Mesendoderm (in vitro differentiated cells): Measurements from ENCODE around the gene TIAM1.

Source experiments
- DNase-seq: peaks from one replicate; pipeline ENCODE4 v3.0.0; 2013
- H2AK5ac ChIP-seq: 2 replicates; pipeline ENCODE4 v1.6.1; 2013; ENCODE audit warnings: low read length, inconsistent platforms
- H2BK120ac ChIP-seq: 2 replicates; pipeline ENCODE4 v1.6.1; 2013; ENCODE audit warnings: low read depth, mild to moderate bottlenecking, low read length, moderate library complexity, mixed read lengths
- H2BK15ac ChIP-seq: replicated peaks from 2 replicates; pipeline ENCODE4 v1.6.1; 2013; ENCODE audit warnings: low read depth, mild to moderate bottlenecking, moderate library complexity
- H2BK5ac ChIP-seq: 2 replicates; pipeline ENCODE4 v1.6.1; 2013; ENCODE audit warnings: low read length, inconsistent platforms
- H3K18ac ChIP-seq: 2 replicates; pipeline ENCODE4 v1.6.1; 2013; ENCODE audit warnings: mild to moderate bottlenecking, low read length, mixed read lengths
- H3K23ac ChIP-seq: one replicate; pipeline ENCODE4 v1.6.1; 2013; ENCODE audit warnings: low read length
- H3K27ac ChIP-seq: 2 replicates; pipeline ENCODE4 v1.5.1; 2013; ENCODE audit warnings: low read depth, mild to moderate bottlenecking, inconsistent platforms, low read length, moderate library complexity
- H3K27me3 ChIP-seq: 2 replicates; pipeline ENCODE4 v1.6.1; 2013; ENCODE audit warnings: low read length, control low read depth, mild to moderate bottlenecking, inconsistent platforms; ENCODE audit not compliant: insufficient read depth, poor library complexity
- H3K36me3 ChIP-seq: 2 replicates; pipeline ENCODE4 v1.6.1; 2013; ENCODE audit warnings: low read length, inconsistent platforms; ENCODE audit not compliant: control insufficient read depth, insufficient read depth
- H3K4ac ChIP-seq: one replicate; pipeline ENCODE4 v1.6.1; 2013; ENCODE audit warnings: low read depth, mild to moderate bottlenecking, low read length, moderate library complexity
- H3K4me1 ChIP-seq: 2 replicates; pipeline ENCODE4 v1.6.1; 2013; ENCODE audit warnings: low read depth, low read length, inconsistent platforms; ENCODE audit not compliant: control insufficient read depth
- H3K4me2 ChIP-seq: 2 replicates; pipeline ENCODE4 v1.6.1; 2013; ENCODE audit warnings: low read length
- H3K4me3 ChIP-seq: 2 replicates; pipeline ENCODE4 v1.5.1; 2013; ENCODE audit warnings: mild to moderate bottlenecking, low read length
- H3K56ac ChIP-seq: one replicate; pipeline ENCODE4 v1.6.1; 2013; ENCODE audit warnings: low read length
- H3K79me1 ChIP-seq: 2 replicates; pipeline ENCODE4 v1.6.1; 2013; ENCODE audit warnings: low read length, inconsistent platforms
- H3K79me2 ChIP-seq: 2 replicates; pipeline ENCODE4 v1.6.1; 2013; ENCODE audit warnings: mild to moderate bottlenecking, low read length; ENCODE audit not compliant: control insufficient read depth, insufficient read depth
- H3K9ac ChIP-seq: 2 replicates; pipeline ENCODE4 v1.6.1; 2013; ENCODE audit warnings: low read length, inconsistent platforms
- H4K5ac ChIP-seq: one replicate; pipeline ENCODE4 v1.6.1; 2013; ENCODE audit warnings: low read length
- H4K8ac ChIP-seq: one replicate; pipeline ENCODE4 v1.6.1; 2013; ENCODE audit warnings: low read depth, mild to moderate bottlenecking, control low read depth, low read length, moderate library complexity
- WGBS: extraction: QIAGEN DNeasy Blood & Tissue Kit; methylation state at CpG from one replicate; pipeline ENCODE4 v1.1.7; 2013; ENCODE audit warnings: low lambda C conversion rate, missing lambda C conversion rate; ENCODE audit not compliant: insufficient coverage; ENCODE audit errors: extremely low coverage; 5-methylcytosine and 5-hydroxymethylcytosine counted together

TIAM1 gene

GRCh38 chr21:31338908-31339368 lies 5.1 kb downstream of the TIAM1 start:
- no peak overlapping the region for H2BK15ac ChIP-seq
- H3K4ac ChIP-seq, result no peak overlapping the region
- H4K5ac ChIP-seq, result no peak overlapping the region
- DNase-seq, result no peak
- no peak overlapping the region for H3K56ac ChIP-seq
- no peak overlapping the region for H3K18ac ChIP-seq
- no peaks in the 10 kb centered on the region for H3K36me3 ChIP-seq
- WGBS, result no CpG with 5 or more reads among the region's 3 CpGs
- no peak overlapping the region for H3K4me3 ChIP-seq
- H3K4me2 ChIP-seq, result no peak overlapping the region
- H2AK5ac ChIP-seq, result no peak overlapping the region
- H3K23ac ChIP-seq, result no peak overlapping the region
- no peak overlapping the region for H2BK120ac ChIP-seq
- peaks cover 13% of the 10 kb centered on the region for H3K79me1 ChIP-seq
- H3K9ac ChIP-seq, result no peak overlapping the region
- H3K79me2 ChIP-seq, result peaks cover 5% of the 10 kb centered on the region
- H2BK5ac ChIP-seq, result no peak overlapping the region
- peaks cover 5% of the 10 kb centered on the region for H3K4me1 ChIP-seq
- H4K8ac ChIP-seq, result no peak overlapping the region
- no peak overlapping the region for H3K27ac ChIP-seq
- H3K27me3 ChIP-seq, result no peaks in the 10 kb centered on the region

- H3K27me3 ChIP-seq, result no peaks in the 10 kb centered on the region
- no peak overlapping the region for H3K4me2 ChIP-seq
- DNase-seq, result no peak
- H2AK5ac ChIP-seq, result no peak overlapping the region
- H3K18ac ChIP-seq, result no peak overlapping the region
- no peak overlapping the region for H3K4ac ChIP-seq
- no peak overlapping the region for H3K23ac ChIP-seq
- no peaks in the 10 kb centered on the region for H3K36me3 ChIP-seq
- no peak overlapping the region for H4K8ac ChIP-seq
- H3K4me3 ChIP-seq, result no peak overlapping the region
- peaks cover 13% of the 10 kb centered on the region for H3K79me1 ChIP-seq
- WGBS, result no CpG with 5 or more reads among the region's 25 CpGs
- no peak overlapping the region for H3K56ac ChIP-seq
- peaks cover 5% of the 10 kb centered on the region for H3K79me2 ChIP-seq
- no peak overlapping the region for H2BK120ac ChIP-seq
- H2BK15ac ChIP-seq, result no peak overlapping the region
- no peak overlapping the region for H4K5ac ChIP-seq
- no peak overlapping the region for H2BK5ac ChIP-seq
- peaks cover 5% of the 10 kb centered on the region for H3K4me1 ChIP-seq
- H3K27ac ChIP-seq, result no peak overlapping the region
- no peak overlapping the region for H3K9ac ChIP-seq
Measured at GRCh38 chr21:31337996-31338907, 5.8 kb downstream of the TIAM1 start.

- Histone ChIP-seq H3K4me1 (no peaks in the 10 kb centered on the region), H2AK5ac (no peak overlapping the region), H3K79me1 (peaks cover 7% of the 10 kb centered on the region), H3K79me2 (no peaks in the 10 kb centered on the region), H3K4ac (no peak overlapping the region), H3K27me3 (no peaks in the 10 kb centered on the region), H3K9ac (no peak overlapping the region), H3K23ac (no peak overlapping the region), H4K5ac (no peak overlapping the region), H4K8ac (no peak overlapping the region), H2BK120ac (no peak overlapping the region), H3K4me3 (no peak overlapping the region), H3K4me2 (no peak overlapping the region), H2BK15ac (no peak overlapping the region), H3K56ac (no peak overlapping the region), H3K36me3 (no peaks in the 10 kb centered on the region), H3K18ac (no peak overlapping the region), H3K27ac (no peak overlapping the region), H2BK5ac (no peak overlapping the region)
- WGBS, result no CpG with 5 or more reads among the region's 3 CpGs
- DNase-seq, result no peak
Measured at GRCh38 chr21:31337086-31337485, 7.0 kb downstream of the TIAM1 start.

GRCh38 chr21:31336739-31337040 lies 7.4 kb downstream of the TIAM1 start:
- Histone ChIP-seq H3K4ac (no peak overlapping the region), H3K9ac (no peak overlapping the region), H3K79me1 (peaks cover 7% of the 10 kb centered on the region), H4K5ac (no peak overlapping the region), H4K8ac (no peak overlapping the region), H3K4me3 (no peak overlapping the region), H3K18ac (no peak overlapping the region), H2BK15ac (no peak overlapping the region), H3K4me2 (no peak overlapping the region), H3K36me3 (no peaks in the 10 kb centered on the region), H3K27ac (no peak overlapping the region), H3K79me2 (no peaks in the 10 kb centered on the region), H3K4me1 (no peaks in the 10 kb centered on the region), H3K56ac (no peak overlapping the region), H2BK120ac (no peak overlapping the region), H2BK5ac (no peak overlapping the region), H3K23ac (no peak overlapping the region), H3K27me3 (no peaks in the 10 kb centered on the region), H2AK5ac (no peak overlapping the region)
- no peak for DNase-seq
- WGBS, result no CpG with 5 or more reads among the region's 6 CpGs

DNA sequence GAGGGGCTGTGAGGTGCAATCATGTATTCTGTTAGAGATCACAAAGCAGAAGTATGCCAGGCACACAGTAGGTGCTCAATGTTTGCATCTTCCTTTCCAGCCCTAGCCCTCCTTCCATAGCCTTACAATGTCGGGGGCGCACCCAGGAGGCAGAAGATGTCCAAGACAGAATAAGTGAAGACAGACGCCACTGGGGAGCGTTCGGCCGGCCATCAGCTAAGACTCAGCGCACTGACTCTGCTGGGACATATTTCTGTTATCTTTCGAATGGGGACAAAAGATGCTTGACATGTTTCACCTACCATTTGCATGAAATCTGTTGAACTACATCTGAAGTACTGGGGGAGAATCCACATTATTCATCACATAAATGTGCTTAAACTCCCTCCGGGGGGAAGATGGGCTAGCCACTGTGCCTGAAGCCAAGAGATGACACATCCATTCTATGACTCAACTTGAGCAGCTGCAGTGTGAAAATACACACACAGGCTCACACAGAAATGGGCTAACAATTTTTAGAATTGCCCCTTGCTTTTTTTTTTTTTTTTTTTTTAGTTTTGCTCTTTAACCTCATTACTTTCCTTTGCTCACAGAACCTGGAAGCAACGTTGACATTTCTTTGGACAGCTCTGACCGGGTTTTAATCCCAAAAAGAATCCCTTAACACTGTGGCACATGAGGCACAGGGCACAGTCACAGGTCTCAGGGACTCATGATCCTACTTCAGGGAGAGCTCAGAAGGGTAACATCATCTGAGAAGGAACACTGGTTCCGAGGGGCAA lies 7.9 kb downstream of the TIAM1 start:
- Histone ChIP-seq H3K4me3 (no peak overlapping the region), H3K4ac (no peak overlapping the region), H2BK5ac (no peak overlapping the region), H4K5ac (no peak overlapping the region), H3K23ac (no peak overlapping the region), H3K36me3 (no peaks in the 10 kb centered on the region), H2BK15ac (no peak overlapping the region), H2BK120ac (no peak overlapping the region), H3K79me2 (no peaks in the 10 kb centered on the region), H3K79me1 (peaks cover 7% of the 10 kb centered on the region), H3K56ac (no peak overlapping the region), H4K8ac (no peak overlapping the region), H3K18ac (no peak overlapping the region), H3K4me2 (no peak overlapping the region), H3K9ac (no peak overlapping the region), H3K27ac (no peak overlapping the region), H3K4me1 (no peaks in the 10 kb centered on the region), H3K27me3 (no peaks in the 10 kb centered on the region), H2AK5ac (no peak overlapping the region)
- no peak for DNase-seq
- no CpG with 5 or more reads among the region's 12 CpGs for WGBS
